22Rv1 (cell line): ENCODE data around the gene SIL1.

Source experiments
- ZFX ChIP-seq: fragments of 450-650 bp; IDR thresholded peaks from 2 replicates; pipeline ENCODE4 v1.6.1; 2017; ENCODE audit warnings: antibody characterized with exemption, borderline replicate concordance
- TF ChIP-seq, protein P1 (sequence below): fragments of 450-650 bp; IDR thresholded peaks from 2 replicates; pipeline ENCODE4 v1.5.1; 2017; ENCODE audit warnings: mild to moderate bottlenecking

DNA sequence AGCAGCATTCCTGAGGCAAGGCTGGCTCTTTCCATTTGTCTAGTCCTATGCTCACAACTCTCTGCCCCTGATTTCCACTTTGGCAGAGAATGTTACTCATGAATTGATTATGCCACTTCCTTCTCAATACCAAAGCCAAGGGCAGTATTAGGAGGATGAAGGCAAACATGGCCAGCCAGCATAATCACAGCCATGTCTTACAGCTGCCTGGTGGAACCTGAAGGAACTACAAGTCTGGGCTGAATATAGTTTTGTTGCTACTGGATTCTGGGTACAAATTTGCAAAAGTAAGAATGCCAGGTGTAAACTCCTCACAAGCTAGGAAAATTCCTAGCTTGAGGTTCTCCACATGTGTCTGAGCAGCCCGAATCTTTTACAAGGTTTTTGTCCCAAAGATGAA, 4.2 kb downstream of the SIL1 start:
- TF ChIP-seq, protein P1, sequence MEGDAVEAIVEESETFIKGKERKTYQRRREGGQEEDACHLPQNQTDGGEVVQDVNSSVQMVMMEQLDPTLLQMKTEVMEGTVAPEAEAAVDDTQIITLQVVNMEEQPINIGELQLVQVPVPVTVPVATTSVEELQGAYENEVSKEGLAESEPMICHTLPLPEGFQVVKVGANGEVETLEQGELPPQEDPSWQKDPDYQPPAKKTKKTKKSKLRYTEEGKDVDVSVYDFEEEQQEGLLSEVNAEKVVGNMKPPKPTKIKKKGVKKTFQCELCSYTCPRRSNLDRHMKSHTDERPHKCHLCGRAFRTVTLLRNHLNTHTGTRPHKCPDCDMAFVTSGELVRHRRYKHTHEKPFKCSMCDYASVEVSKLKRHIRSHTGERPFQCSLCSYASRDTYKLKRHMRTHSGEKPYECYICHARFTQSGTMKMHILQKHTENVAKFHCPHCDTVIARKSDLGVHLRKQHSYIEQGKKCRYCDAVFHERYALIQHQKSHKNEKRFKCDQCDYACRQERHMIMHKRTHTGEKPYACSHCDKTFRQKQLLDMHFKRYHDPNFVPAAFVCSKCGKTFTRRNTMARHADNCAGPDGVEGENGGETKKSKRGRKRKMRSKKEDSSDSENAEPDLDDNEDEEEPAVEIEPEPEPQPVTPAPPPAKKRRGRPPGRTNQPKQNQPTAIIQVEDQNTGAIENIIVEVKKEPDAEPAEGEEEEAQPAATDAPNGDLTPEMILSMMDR = 0 out of 2 replicates have a peak, but pooled peaks have one; percentile 19
- TF ChIP-seq ZFX = no peak
